ENCODE data around the gene PAAF1. TPM values are rescaled to one million over a fixed set of nuclear protein-coding genes. Genes with fewer than 3 reads are reported as not detected.

The PAAF1 gene
- total RNA-seq (2014; rRNA removed; shearing (Covaris generic)) = 12.7 and 15.1 TPM in 2 replicates

GRCh38 chr11:73876424-73877310 lies at the start of gene PAAF1, which contains the start of gene COA4:
TSS of gene PAAF1 (plus strand) at chr11:73876999. CDS start at chr11:73877022, 23 bp downstream.
TSS of gene COA4 (minus strand) at chr11:73876846. CDS start at chr11:73873378, 3,468 bp downstream.
- DNase-seq (ENCODE audit: low spot score) = peak; percentile 94

- DNase-seq (ENCODE audit: low spot score) = no peak
Observed at GRCh38 chr11:73830261-73830660, 46.5 kb upstream of the PAAF1 start.

GRCh38 chr11:73833067-73833466 lies 43.7 kb upstream of the PAAF1 start:
- DNase-seq (ENCODE audit: low spot score) = no peak

- peak; percentile 53 for DNase-seq (ENCODE audit: low spot score)
Observed at GRCh38 chr11:73838443-73839122, 38.2 kb upstream of the PAAF1 start.

- DNase-seq (ENCODE audit: low spot score) = no peak
Observed at GRCh38 chr11:73839123-73839457, 37.7 kb upstream of the PAAF1 start.

- DNase-seq (ENCODE audit: low spot score) = no peak
Observed at GRCh38 chr11:73851046-73851764, 25.6 kb upstream of the PAAF1 start.

- no peak for DNase-seq (ENCODE audit: low spot score)
Observed at GRCh38 chr11:73852049-73852448, 24.8 kb upstream of the PAAF1 start.

- DNase-seq (ENCODE audit: low spot score) = no peak
Observed at GRCh38 chr11:73854680-73855079, 22.1 kb upstream of the PAAF1 start.

- DNase-seq (ENCODE audit: low spot score) = no peak
Observed at GRCh38 chr11:73856031-73856567, 20.7 kb upstream of the PAAF1 start.

- no peak for DNase-seq (ENCODE audit: low spot score)
Observed at GRCh38 chr11:73859671-73860070, 17.1 kb upstream of the PAAF1 start.

GRCh38 chr11:73860202-73860601 lies 16.6 kb upstream of the PAAF1 start:
- DNase-seq (ENCODE audit: low spot score) = no peak

- DNase-seq (ENCODE audit: low spot score) = no peak
Observed at GRCh38 chr11:73862986-73863385, 13.8 kb upstream of the PAAF1 start.

- peak; percentile 89 for DNase-seq (ENCODE audit: low spot score)
Observed at GRCh38 chr11:73866095-73866579, 10.7 kb upstream of the PAAF1 start.

GRCh38 chr11:73866586-73866996 lies 10.2 kb upstream of the PAAF1 start:
- peak; percentile 98 for DNase-seq (ENCODE audit: low spot score)

- no peak for DNase-seq (ENCODE audit: low spot score)
Observed at GRCh38 chr11:73869332-73869949, 7.4 kb upstream of the PAAF1 start.

- no peak for DNase-seq (ENCODE audit: low spot score)
Observed at GRCh38 chr11:73870261-73870660, 6.5 kb upstream of the PAAF1 start.

GRCh38 chr11:73872749-73873357 lies 3.9 kb upstream of the PAAF1 start:
- DNase-seq (ENCODE audit: low spot score) = no peak

GRCh38 chr11:73875380-73875779 lies 1.4 kb upstream of the PAAF1 start:
- no peak for DNase-seq (ENCODE audit: low spot score)

GRCh38 chr11:73875840-73876239 lies 959 bp upstream of the PAAF1 start:
- DNase-seq (ENCODE audit: low spot score) = no peak

- no peak for DNase-seq (ENCODE audit: low spot score)
Observed at GRCh38 chr11:73878771-73879170, 2.0 kb downstream of the PAAF1 start.

GRCh38 chr11:73880449-73880848 lies 3.6 kb downstream of the PAAF1 start:
- peak; percentile 22 for DNase-seq (ENCODE audit: low spot score)

Data from A172 (cell line).